HEK293 (cell line): ENCODE measurements around the gene DPF3.

Source experiments
- KLF1 ChIP-seq: fragments of 450-650 bp; formaldehyde crosslinking; IDR thresholded peaks from 2 replicates; pipeline ENCODE4 v1.5.1; 2016; ENCODE audit warnings: missing biosample characterization, missing genetic modification characterization
- ZBTB1 ChIP-seq: fragments of 450-650 bp; formaldehyde crosslinking; IDR thresholded peaks from 2 replicates; pipeline ENCODE4 v1.5.1; 2016; ENCODE audit warnings: missing biosample characterization, missing genetic modification characterization
- ZNF266 ChIP-seq: fragments of 450-650 bp; formaldehyde crosslinking; IDR thresholded peaks from 2 replicates; pipeline ENCODE4 v1.5.1; 2016; ENCODE audit warnings: missing biosample characterization, missing genetic modification characterization, low read depth
- TF ChIP-seq, protein P1 (sequence below): fragments of 450-650 bp; IDR thresholded peaks from 2 replicates; pipeline ENCODE4 v1.5.1; 2018; ENCODE audit warnings: missing biosample characterization, missing genetic modification characterization
- TF ChIP-seq, protein P2 (sequence below): fragments of 450-650 bp; formaldehyde crosslinking; IDR thresholded peaks from 2 replicates; pipeline ENCODE4 v1.5.1; 2016; ENCODE audit warnings: missing biosample characterization, missing genetic modification characterization
- TF ChIP-seq, protein P3 (sequence below): fragments of 450-650 bp; formaldehyde crosslinking; IDR thresholded peaks from 2 replicates; pipeline ENCODE4 v1.5.1; 2017; ENCODE audit warnings: missing biosample characterization, missing genetic modification characterization

DNA sequence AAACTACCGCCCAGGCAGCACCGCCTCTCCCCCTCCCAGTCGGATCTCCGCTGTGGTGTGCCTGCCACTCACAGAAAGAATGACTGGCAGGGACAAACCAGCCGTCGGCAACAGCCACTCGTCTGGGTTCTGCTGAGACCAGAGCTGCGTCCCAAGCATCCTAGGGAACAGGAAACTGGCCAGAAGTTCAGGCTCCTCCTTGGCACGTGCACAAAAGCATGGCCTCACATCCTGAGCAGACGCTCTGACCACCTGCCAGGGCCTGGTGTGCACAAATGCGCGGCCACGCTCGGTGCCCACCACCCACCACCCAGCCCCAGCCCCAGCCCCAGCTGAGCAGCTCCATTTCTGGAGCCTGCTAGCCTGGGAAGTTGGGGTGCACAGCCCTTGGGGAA is 214.8 kb downstream of the DPF3 start:
- no peak for TF ChIP-seq ZNF266
- TF ChIP-seq KLF1 (tag by site-specific recombination): no peak
- TF ChIP-seq, protein P1, sequence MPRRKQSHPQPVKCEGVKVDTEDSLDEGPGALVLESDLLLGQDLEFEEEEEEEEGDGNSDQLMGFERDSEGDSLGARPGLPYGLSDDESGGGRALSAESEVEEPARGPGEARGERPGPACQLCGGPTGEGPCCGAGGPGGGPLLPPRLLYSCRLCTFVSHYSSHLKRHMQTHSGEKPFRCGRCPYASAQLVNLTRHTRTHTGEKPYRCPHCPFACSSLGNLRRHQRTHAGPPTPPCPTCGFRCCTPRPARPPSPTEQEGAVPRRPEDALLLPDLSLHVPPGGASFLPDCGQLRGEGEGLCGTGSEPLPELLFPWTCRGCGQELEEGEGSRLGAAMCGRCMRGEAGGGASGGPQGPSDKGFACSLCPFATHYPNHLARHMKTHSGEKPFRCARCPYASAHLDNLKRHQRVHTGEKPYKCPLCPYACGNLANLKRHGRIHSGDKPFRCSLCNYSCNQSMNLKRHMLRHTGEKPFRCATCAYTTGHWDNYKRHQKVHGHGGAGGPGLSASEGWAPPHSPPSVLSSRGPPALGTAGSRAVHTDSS: no peak
- TF ChIP-seq ZBTB1 (tag by site-specific recombination): no peak
- TF ChIP-seq, protein P2, sequence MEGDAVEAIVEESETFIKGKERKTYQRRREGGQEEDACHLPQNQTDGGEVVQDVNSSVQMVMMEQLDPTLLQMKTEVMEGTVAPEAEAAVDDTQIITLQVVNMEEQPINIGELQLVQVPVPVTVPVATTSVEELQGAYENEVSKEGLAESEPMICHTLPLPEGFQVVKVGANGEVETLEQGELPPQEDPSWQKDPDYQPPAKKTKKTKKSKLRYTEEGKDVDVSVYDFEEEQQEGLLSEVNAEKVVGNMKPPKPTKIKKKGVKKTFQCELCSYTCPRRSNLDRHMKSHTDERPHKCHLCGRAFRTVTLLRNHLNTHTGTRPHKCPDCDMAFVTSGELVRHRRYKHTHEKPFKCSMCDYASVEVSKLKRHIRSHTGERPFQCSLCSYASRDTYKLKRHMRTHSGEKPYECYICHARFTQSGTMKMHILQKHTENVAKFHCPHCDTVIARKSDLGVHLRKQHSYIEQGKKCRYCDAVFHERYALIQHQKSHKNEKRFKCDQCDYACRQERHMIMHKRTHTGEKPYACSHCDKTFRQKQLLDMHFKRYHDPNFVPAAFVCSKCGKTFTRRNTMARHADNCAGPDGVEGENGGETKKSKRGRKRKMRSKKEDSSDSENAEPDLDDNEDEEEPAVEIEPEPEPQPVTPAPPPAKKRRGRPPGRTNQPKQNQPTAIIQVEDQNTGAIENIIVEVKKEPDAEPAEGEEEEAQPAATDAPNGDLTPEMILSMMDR: no peak
- TF ChIP-seq, protein P3, sequence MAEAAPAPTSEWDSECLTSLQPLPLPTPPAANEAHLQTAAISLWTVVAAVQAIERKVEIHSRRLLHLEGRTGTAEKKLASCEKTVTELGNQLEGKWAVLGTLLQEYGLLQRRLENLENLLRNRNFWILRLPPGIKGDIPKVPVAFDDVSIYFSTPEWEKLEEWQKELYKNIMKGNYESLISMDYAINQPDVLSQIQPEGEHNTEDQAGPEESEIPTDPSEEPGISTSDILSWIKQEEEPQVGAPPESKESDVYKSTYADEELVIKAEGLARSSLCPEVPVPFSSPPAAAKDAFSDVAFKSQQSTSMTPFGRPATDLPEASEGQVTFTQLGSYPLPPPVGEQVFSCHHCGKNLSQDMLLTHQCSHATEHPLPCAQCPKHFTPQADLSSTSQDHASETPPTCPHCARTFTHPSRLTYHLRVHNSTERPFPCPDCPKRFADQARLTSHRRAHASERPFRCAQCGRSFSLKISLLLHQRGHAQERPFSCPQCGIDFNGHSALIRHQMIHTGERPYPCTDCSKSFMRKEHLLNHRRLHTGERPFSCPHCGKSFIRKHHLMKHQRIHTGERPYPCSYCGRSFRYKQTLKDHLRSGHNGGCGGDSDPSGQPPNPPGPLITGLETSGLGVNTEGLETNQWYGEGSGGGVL (tag by site-specific recombination): no peak
